Type B pancreatic cell (in vitro differentiated cells): ENCODE results near the gene MRPL21. TPM values are rescaled to one million over a fixed set of nuclear protein-coding genes. Genes with fewer than 3 reads are reported as not detected.

Experiments used
- DNase-seq: peaks from one replicate; pipeline ENCODE4 v3.0.0; 2021; ENCODE audit warnings: mixed read lengths; ENCODE audit not compliant: unreplicated experiment; ENCODE audit errors: extremely low spot score
- H3K27ac Mint-ChIP-seq: 2 replicates; pipeline ENCODE4 v1.8.0; 2021; ENCODE audit warnings: mild to moderate bottlenecking, mixed read lengths
- H3K27me3 Mint-ChIP-seq: 2 replicates; pipeline ENCODE4 v1.8.0; 2021; ENCODE audit warnings: mixed read lengths
- H3K36me3 Mint-ChIP-seq: 2 replicates; pipeline ENCODE4 v1.8.0; 2021; ENCODE audit warnings: mixed read lengths
- H3K4me1 Mint-ChIP-seq: one replicate; pipeline ENCODE4 v1.8.0; 2021; ENCODE audit warnings: mixed read lengths; ENCODE audit not compliant: unreplicated experiment
- H3K4me3 Mint-ChIP-seq: 2 replicates; pipeline ENCODE4 v1.8.0; 2021; ENCODE audit warnings: mild to moderate bottlenecking, mixed read lengths
- H3K9me3 Mint-ChIP-seq: 2 replicates; pipeline ENCODE4 v1.8.0; 2021; ENCODE audit warnings: mixed read lengths
- total RNA-seq: library from RNA; stranded (reverse); gene quantifications from 2 replicates; pipeline ENCODE4 v1.2.1, GENCODE V29; 2021; ENCODE audit warnings: low replicate concordance
- TF ChIP-seq, protein P1 (sequence below): fragments of 200-600 bp; sonication (generic); conservative IDR thresholded peaks from 2 replicates; pipeline ENCODE4 v1.5.0; 2021; ENCODE audit warnings: antibody characterized with exemption, mild to moderate bottlenecking

The MRPL21 gene
- total RNA-seq, 1 donor from 2014 or later = 60.2 TPM

GRCh38 chr11:68844376-68844775, 59.3 kb downstream of the MRPL21 start:
- peaks cover 21% of the 10 kb centered on the region for H3K4me1 Mint-ChIP-seq
- TF ChIP-seq, protein P1, sequence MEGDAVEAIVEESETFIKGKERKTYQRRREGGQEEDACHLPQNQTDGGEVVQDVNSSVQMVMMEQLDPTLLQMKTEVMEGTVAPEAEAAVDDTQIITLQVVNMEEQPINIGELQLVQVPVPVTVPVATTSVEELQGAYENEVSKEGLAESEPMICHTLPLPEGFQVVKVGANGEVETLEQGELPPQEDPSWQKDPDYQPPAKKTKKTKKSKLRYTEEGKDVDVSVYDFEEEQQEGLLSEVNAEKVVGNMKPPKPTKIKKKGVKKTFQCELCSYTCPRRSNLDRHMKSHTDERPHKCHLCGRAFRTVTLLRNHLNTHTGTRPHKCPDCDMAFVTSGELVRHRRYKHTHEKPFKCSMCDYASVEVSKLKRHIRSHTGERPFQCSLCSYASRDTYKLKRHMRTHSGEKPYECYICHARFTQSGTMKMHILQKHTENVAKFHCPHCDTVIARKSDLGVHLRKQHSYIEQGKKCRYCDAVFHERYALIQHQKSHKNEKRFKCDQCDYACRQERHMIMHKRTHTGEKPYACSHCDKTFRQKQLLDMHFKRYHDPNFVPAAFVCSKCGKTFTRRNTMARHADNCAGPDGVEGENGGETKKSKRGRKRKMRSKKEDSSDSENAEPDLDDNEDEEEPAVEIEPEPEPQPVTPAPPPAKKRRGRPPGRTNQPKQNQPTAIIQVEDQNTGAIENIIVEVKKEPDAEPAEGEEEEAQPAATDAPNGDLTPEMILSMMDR = no peak
- H3K4me3 Mint-ChIP-seq = peak overlapping the region; percentile 82
- H3K27ac Mint-ChIP-seq = no peak overlapping the region
- H3K36me3 Mint-ChIP-seq = no peaks in the 10 kb centered on the region
- no peaks in the 10 kb centered on the region for H3K9me3 Mint-ChIP-seq
- H3K27me3 Mint-ChIP-seq = peaks cover 68% of the 10 kb centered on the region
- DNase-seq = no peak

GRCh38 chr11:68843703-68844312, 59.8 kb downstream of the MRPL21 start:
- Mint-ChIP-seq H3K4me1 (peaks cover 24% of the 10 kb centered on the region), H3K27ac (peak overlapping the region; percentile 65), H3K27me3 (peaks cover 68% of the 10 kb centered on the region), H3K9me3 (no peaks in the 10 kb centered on the region), H3K36me3 (no peaks in the 10 kb centered on the region), H3K4me3 (peak overlapping the region; percentile 82)
- TF ChIP-seq, protein P1 = peak; percentile 60
- peak; percentile 81 for DNase-seq

- H3K27ac Mint-ChIP-seq = peak overlapping the region; percentile 65
- DNase-seq = no peak
- no peaks in the 10 kb centered on the region for H3K36me3 Mint-ChIP-seq
- peak overlapping the region; percentile 82 for H3K4me3 Mint-ChIP-seq
- H3K9me3 Mint-ChIP-seq = no peaks in the 10 kb centered on the region
- H3K27me3 Mint-ChIP-seq = peaks cover 63% of the 10 kb centered on the region
- TF ChIP-seq, protein P1 = no peak
- peaks cover 27% of the 10 kb centered on the region for H3K4me1 Mint-ChIP-seq
Observed at GRCh38 chr11:68843052-68843561, 60.5 kb downstream of the MRPL21 start.

DNA sequence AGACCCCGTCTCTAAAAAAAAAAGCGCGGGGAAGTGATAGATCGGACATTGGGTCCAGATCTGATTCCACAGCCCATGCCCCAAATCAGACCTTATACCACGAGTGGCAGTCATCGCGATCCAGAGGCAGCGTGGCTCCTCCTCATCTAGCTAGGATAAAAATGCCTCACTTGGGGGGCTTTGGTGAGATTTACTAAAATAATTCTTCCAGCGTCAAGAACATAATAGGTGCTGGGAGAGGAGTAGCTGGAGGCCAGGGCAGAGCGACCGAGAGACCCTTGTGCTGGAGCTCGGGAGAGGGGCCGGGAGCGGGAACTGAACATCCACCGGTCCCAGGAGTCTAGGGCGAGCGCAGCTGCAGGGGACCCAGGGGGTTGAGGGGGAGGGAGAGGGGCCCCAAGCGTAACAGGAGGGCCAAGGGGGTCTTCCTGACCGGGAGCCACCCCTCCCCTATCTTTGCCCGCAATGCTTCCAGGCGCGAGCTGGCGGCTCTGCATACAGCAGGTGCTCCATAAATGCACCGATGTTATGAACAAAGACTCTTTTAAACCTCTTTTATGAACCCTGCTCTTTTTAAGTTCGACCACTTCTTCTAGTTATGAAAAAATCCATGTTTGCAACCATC, 61.1 kb downstream of the MRPL21 start:
- TF ChIP-seq, protein P1 = no peak
- peak overlapping the region; percentile 65 for H3K27ac Mint-ChIP-seq
- DNase-seq = no peak
- peak overlapping the region; percentile 82 for H3K4me3 Mint-ChIP-seq
- H3K36me3 Mint-ChIP-seq = no peaks in the 10 kb centered on the region
- peaks cover 33% of the 10 kb centered on the region for H3K4me1 Mint-ChIP-seq
- H3K27me3 Mint-ChIP-seq = peaks cover 58% of the 10 kb centered on the region
- H3K9me3 Mint-ChIP-seq = no peaks in the 10 kb centered on the region

DNA sequence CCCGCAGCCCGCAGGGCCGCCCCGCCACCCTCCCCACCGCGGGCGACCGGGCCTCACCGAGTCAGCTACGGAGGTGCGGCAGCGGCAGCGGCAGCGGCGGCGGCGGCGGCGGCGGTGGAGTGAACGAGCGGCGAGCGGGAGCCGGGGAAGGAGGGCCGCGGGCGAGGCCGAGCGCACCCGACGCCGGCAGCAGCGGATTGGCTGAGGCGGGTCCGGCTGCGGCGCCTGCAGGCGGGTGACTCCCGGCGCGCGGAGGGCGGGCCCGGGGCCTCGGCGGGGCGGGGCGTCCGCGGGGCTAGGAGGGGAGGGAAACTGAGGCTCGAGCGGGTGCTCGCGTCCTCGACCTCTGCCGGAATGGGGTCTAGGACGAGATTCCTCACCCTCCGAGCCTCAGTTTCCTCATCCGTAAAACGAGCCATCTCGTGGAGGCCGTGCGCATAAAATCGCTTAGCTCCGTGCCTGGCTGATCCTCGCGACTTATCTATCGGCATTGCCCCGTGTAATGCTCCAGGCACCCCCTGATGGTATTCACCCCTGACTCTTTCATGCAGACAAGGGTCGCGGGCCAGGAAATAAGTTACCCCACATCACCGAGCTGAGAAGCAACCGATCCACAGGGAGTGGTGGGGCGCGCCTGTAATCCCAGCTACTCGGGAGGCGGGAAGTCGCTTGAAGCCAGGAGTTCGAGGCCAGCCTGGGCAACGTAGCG, 61.8 kb downstream of the MRPL21 start, which contains the start of gene CPT1A:
TSS of gene CPT1A (minus strand) at position 199 of the 709 bp plus-strand sequence. CDS start 26,442 bp downstream, outside the sequence.
- peak; percentile 82 for DNase-seq
- peak within 1 kb of the TSS; percentile 82 for H3K4me3 Mint-ChIP-seq
- peaks cover 52% of the 10 kb centered on the region for H3K27me3 Mint-ChIP-seq
- H3K27ac Mint-ChIP-seq = peak within 1 kb of the TSS; percentile 65
- H3K4me1 Mint-ChIP-seq = peaks cover 34% of the 10 kb centered on the region
- TF ChIP-seq, protein P1 = no peak
- H3K36me3 Mint-ChIP-seq = no peaks in the 10 kb centered on the region
- H3K9me3 Mint-ChIP-seq = no peaks in the 10 kb centered on the region

Other genes starting within 250 kb of the MRPL21 start
- 3.4 and 6.2 TPM in 2 replicates for gene GAL, start 219.3 kb downstream of the MRPL21 start, total RNA-seq
- gene TESMIN, start 152.3 kb downstream of the MRPL21 start, total RNA-seq = 6.7 and 9.7 TPM in 2 replicates
- gene CPT1A, start 61.9 kb downstream of the MRPL21 start, total RNA-seq = 36.1 and 44.1 TPM in 2 replicates
- gene IGHMBP2, start 59 bp upstream of the MRPL21 start, total RNA-seq = 23.6 and 28.8 TPM in 2 replicates
- not detected in 2 replicates for gene MRGPRD, start 77.2 kb upstream of the MRPL21 start, total RNA-seq
- gene MRGPRF, start 109.4 kb upstream of the MRPL21 start, total RNA-seq = 0.43 and 1.4 TPM in 2 replicates
- gene TPCN2, start 145.1 kb upstream of the MRPL21 start, total RNA-seq = 19.5 and 20.7 TPM in 2 replicates